ENCODE results near the gene PTPN3.

GRCh38 chr9:109510506-109510905 lies 12.4 kb upstream of the PTPN3 start:
- TF ChIP-seq USF1 (IDR thresholded peaks at IDR 0.05): no peak
- TF ChIP-seq ZBTB7A (IDR thresholded peaks at IDR 0.05; ENCODE audit: low read depth): no peak
- TF ChIP-seq MAX (IDR thresholded peaks at IDR 0.05): no peak
- TF ChIP-seq EP300 (IDR thresholded peaks at IDR 0.05; ENCODE audit: borderline replicate concordance): no peak
- TF ChIP-seq FOXM1 (IDR thresholded peaks at IDR 0.05; ENCODE audit: borderline replicate concordance, low read depth): no peak
- no peak for TF ChIP-seq NFIC (IDR thresholded peaks at IDR 0.05)
- TF ChIP-seq CEBPB (IDR thresholded peaks at IDR 0.05): no peak
- no peak for TF ChIP-seq TEAD4 (IDR thresholded peaks at IDR 0.05)
- no peak for TF ChIP-seq YY1 (IDR thresholded peaks at IDR 0.05; ENCODE audit: low read depth)
